K562 (cell line): Measurements from ENCODE around the gene SPDEF. TPM values are rescaled to one million over a fixed set of nuclear protein-coding genes. Genes with fewer than 3 reads are reported as not detected.

Experiments used
- BCOR ChIP-seq: fragments of 450-650 bp; IDR thresholded peaks from 2 replicates; pipeline ENCODE4 v1.6.1; 2016
- CC2D1A ChIP-seq: fragments of 450-650 bp; IDR thresholded peaks from 2 replicates; pipeline ENCODE4 v1.6.1; 2017; ENCODE audit warnings: mild to moderate bottlenecking
- CSDE1 ChIP-seq, 2 experiments: fragments of 450-650 bp; IDR thresholded peaks; 2 replicates each; pipeline ENCODE4 v1.6.1; 2016; ENCODE audit warnings: mild to moderate bottlenecking in 1 of 2
- KLF13 ChIP-seq: fragments of 450-650 bp; IDR thresholded peaks from 2 replicates; pipeline ENCODE4 v1.6.1; 2016; ENCODE audit warnings: missing genetic modification characterization, low read depth, mild to moderate bottlenecking, missing compliant biosample characterization, moderate library complexity, borderline replicate concordance
- MTF1 ChIP-seq: fragments of 250-450 bp; sonication (Bioruptor Pico); IDR thresholded peaks from 2 replicates; pipeline ENCODE4 v1.9.0; 2021; ENCODE audit warnings: moderate library complexity, mild to moderate bottlenecking, inconsistent platforms, borderline replicate concordance
- NBN ChIP-seq: fragments of 450-650 bp; IDR thresholded peaks from 2 replicates; pipeline ENCODE4 v1.6.1; 2016; ENCODE audit warnings: low read depth, mild to moderate bottlenecking
- TCFL5 ChIP-seq: fragments of 250-450 bp; sonication (Bioruptor Pico); conservative IDR thresholded peaks from 2 replicates; pipeline ENCODE4 v1.6.1; 2021; ENCODE audit warnings: mild to moderate bottlenecking, moderate library complexity, matching md5 sums
- ZBTB12 ChIP-seq: fragments of 250-450 bp; sonication (Bioruptor Pico); IDR thresholded peaks from 2 replicates; pipeline ENCODE4 v1.4.0; 2020
- ZKSCAN1 ChIP-seq: fragments of 150-350 bp; IDR thresholded peaks from 2 replicates; pipeline ENCODE4 v1.6.1; 2016; ENCODE audit warnings: low read depth, low read length
- ZNF764 ChIP-seq: fragments of 250-450 bp; sonication (Bioruptor Pico); IDR thresholded peaks from 2 replicates; pipeline ENCODE4 v1.4.0; 2020; ENCODE audit warnings: low read depth, mild to moderate bottlenecking, moderate library complexity
- polyA plus RNA-seq, 8 experiments: library from polyadenylated mRNA; depleted of rRNA in 4 of 8; stranded (reverse) in 5 of 8; unstranded in 3 of 8; fragments of >200 nt; fragmentation: Nextera tagmentation in 2 of 8; fragmentation: Illumina TruSeq in 1 of 8; extraction: Ambion mirVana in 2 of 8; extraction: Trizol in 1 of 8; gene quantifications; 2 replicates each; pipeline versions ENCODE4 v1.2.1 to v1.2.3, GENCODE V29; 2011 to 2014; ENCODE audit warnings: inconsistent platforms in 1 of 8, missing spikeins in 1 of 8
- total RNA-seq, 7 experiments: library from RNA; depleted of rRNA in 6 of 7; stranded (reverse); fragments of >200 nt in 6 of 7; fragmentation: Illumina TruSeq in 2 of 7; extraction: Trizol in 2 of 7; gene quantifications; 2 replicates each; pipeline versions ENCODE4 v1.2.1 to v1.2.3, GENCODE V29; 2011 to 2021; ENCODE audit warnings: low replicate concordance in 1 of 7
- TF ChIP-seq, protein P1 (sequence below), 2 experiments: fragments of 200-800 bp in 1 of 2; sonication (Bioruptor generic) in 1 of 2; sonication (generic) in 1 of 2; formaldehyde crosslinking in 1 of 2; IDR thresholded peaks in 1 of 2; conservative IDR thresholded peaks in 1 of 2; 2 replicates each; pipeline versions ENCODE4 v1.5.0 to v1.6.1; 2016 to 2020; ENCODE audit warnings: missing compliant biosample characterization in 1 of 2, missing genetic modification characterization in 1 of 2, missing genetic modification reagents in 1 of 2
- TF ChIP-seq, protein P2 (sequence below): fragments of 250-450 bp; sonication (Bioruptor Pico); IDR thresholded peaks from 2 replicates; pipeline ENCODE4 v1.8.0; 2021; ENCODE audit warnings: moderate library complexity, mild to moderate bottlenecking, inconsistent platforms
- TF ChIP-seq, protein P3 (sequence below): fragments of 450-650 bp; IDR thresholded peaks from 2 replicates; pipeline ENCODE4 v1.6.1; 2017; ENCODE audit warnings: antibody characterized with exemption

SPDEF gene
- total and polyA plus RNA-seq, 9 of the 15 experiments (the other 6 are each of a cell fraction or from before 2014, with no cell fraction given), result 0.04 to 0.12 (median 0.11) TPM; not detected in 5

GRCh38 chr6:34562861-34563512 is 6.9 kb upstream of the SPDEF start (continued):
- TF ChIP-seq NBN (peak; percentile 67; the same call in 1 of the 2 replicates), CSDE1 (IDR thresholded peaks at IDR 0.05) (no peak), MTF1 (CRISPR knock-in tag) (no peak), ZNF764 (CRISPR knock-in tag) (no peak), KLF13 (tag) (no peak), BCOR (peak; percentile 75), ZBTB12 (CRISPR knock-in tag) (no peak), ZKSCAN1 (no peak), CC2D1A (peak; percentile 73; the same call in 1 of the 2 replicates), TCFL5 (CRISPR knock-in tag) (no peak)
- TF ChIP-seq, protein P1, sequence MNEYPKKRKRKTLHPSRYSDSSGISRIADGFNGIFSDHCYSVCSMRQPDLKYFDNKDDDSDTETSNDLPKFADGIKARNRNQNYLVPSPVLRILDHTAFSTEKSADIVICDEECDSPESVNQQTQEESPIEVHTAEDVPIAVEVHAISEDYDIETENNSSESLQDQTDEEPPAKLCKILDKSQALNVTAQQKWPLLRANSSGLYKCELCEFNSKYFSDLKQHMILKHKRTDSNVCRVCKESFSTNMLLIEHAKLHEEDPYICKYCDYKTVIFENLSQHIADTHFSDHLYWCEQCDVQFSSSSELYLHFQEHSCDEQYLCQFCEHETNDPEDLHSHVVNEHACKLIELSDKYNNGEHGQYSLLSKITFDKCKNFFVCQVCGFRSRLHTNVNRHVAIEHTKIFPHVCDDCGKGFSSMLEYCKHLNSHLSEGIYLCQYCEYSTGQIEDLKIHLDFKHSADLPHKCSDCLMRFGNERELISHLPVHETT (CRISPR knock-in tag; conservative IDR thresholded peaks at IDR 0.05 in 1 of 2, IDR thresholded peaks at IDR 0.05 in 1 of 2), result peak in 1 of 2 experiments; percentile 69; a peak in 2 of 4 replicates
- TF ChIP-seq, protein P2, sequence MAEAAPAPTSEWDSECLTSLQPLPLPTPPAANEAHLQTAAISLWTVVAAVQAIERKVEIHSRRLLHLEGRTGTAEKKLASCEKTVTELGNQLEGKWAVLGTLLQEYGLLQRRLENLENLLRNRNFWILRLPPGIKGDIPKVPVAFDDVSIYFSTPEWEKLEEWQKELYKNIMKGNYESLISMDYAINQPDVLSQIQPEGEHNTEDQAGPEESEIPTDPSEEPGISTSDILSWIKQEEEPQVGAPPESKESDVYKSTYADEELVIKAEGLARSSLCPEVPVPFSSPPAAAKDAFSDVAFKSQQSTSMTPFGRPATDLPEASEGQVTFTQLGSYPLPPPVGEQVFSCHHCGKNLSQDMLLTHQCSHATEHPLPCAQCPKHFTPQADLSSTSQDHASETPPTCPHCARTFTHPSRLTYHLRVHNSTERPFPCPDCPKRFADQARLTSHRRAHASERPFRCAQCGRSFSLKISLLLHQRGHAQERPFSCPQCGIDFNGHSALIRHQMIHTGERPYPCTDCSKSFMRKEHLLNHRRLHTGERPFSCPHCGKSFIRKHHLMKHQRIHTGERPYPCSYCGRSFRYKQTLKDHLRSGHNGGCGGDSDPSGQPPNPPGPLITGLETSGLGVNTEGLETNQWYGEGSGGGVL (CRISPR knock-in tag), result no peak
- TF ChIP-seq, protein P3, sequence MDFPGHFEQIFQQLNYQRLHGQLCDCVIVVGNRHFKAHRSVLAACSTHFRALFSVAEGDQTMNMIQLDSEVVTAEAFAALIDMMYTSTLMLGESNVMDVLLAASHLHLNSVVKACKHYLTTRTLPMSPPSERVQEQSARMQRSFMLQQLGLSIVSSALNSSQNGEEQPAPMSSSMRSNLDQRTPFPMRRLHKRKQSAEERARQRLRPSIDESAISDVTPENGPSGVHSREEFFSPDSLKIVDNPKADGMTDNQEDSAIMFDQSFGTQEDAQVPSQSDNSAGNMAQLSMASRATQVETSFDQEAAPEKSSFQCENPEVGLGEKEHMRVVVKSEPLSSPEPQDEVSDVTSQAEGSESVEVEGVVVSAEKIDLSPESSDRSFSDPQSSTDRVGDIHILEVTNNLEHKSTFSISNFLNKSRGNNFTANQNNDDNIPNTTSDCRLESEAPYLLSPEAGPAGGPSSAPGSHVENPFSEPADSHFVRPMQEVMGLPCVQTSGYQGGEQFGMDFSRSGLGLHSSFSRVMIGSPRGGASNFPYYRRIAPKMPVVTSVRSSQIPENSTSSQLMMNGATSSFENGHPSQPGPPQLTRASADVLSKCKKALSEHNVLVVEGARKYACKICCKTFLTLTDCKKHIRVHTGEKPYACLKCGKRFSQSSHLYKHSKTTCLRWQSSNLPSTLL, result no peak
